Gastrocnemius medialis (tissue), 4 donors: ENCODE measurements around the gene IL1B.

Experiments used
- CTCF ChIP-seq, 5 experiments: fragments of 450-650 bp in 3 of 5; fragments of 200-600 bp in 2 of 5; sonication (generic) in 2 of 5; IDR thresholded peaks in 4 of 5; conservative IDR thresholded peaks in 1 of 5; 1 replicate in 4 of 5; 2 replicates in 1 of 5; pipeline ENCODE4 v1.5.1; 2016 to 2019; ENCODE audit warnings: antibody characterized with exemption in 5 of 5, mild to moderate bottlenecking in 3 of 5, moderate library complexity in 3 of 5
- POLR2A ChIP-seq, 2 donors: fragments of 450-650 bp; IDR thresholded peaks; one replicate each; pipeline ENCODE4 v1.6.1; 2017; ENCODE audit warnings: antibody characterized with exemption in 2 of 2, mild to moderate bottlenecking in 2 of 2, moderate library complexity in 2 of 2

GRCh38 chr2:112825706-112826105 is 10.9 kb downstream of the IL1B start:
- TF ChIP-seq CTCF (IDR thresholded peaks at IDR 0.05 in 4 of 5, conservative IDR thresholded peaks at IDR 0.05 in 1 of 5) (no peak), POLR2A (IDR thresholded peaks at IDR 0.05) (no peak)
